UCSD-AML1 (cell line): ENCODE data around the gene STK39.
"Not testable (repeated sequence)": the region's sequence is repeated elsewhere in the genome, so short reads cannot be mapped to it uniquely, and the experiment has no call there.

ENCODE experiments used
- DNase-seq: peaks from one replicate; lab custom pipeline; 2025; ENCODE audit not compliant: unreplicated experiment; lab: John Stamatoyannopoulos, UW

STK39 gene

DNA sequence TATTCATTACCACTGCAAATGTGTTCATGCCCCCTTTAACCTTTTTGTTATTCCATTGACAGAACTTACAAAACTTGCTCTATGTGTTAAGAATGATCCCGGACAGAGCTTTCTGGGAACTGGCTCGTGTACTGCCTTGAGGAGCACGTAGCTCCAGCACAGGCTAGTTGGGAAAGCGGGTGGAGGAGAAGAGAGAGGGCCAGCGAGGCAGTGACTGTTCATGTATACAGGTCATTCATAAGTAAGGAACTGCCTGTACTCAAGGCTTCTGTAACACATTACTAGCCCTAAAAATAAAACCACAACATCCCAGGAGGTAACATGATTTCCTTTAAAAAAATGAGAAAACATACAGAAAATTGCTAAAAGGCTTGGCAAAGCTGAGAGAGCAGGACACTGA, 109.0 kb downstream of the STK39 start:
- no peak for DNase-seq

DNA sequence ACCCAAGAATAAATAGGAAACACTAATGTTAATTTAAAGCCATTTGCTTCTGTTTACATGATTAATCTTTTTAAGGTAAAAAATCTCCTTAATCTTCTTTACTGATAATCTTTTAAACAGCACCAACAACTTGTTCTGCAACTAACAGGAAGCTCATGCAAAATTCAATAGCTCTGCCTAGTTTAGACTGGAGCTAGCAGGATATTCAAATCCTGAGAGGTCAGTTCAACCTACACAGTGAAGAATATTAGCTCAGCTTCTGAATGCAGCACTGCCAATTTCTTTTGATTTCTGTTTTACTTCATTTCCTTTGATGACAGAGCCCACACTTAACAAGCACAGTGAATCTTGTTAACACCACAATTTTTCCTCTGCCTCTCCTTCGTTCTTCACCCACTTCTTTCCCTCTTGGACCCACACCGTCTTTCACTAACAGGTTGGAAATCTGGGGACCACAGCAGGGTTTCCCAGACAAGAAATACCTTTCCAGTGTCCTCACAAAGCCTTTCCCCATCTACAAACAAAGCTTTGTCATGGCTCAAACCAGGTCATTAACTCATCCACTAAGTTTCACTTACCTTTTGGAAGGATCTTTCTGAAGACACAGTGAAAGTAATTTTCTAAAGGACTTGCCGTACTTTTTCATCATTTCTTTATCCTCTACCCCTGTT, 109.8 kb downstream of the STK39 start:
- DNase-seq = no peak

- no peak for DNase-seq
Measured at GRCh38 chr2:168136392-168136977, 110.9 kb downstream of the STK39 start.

DNA sequence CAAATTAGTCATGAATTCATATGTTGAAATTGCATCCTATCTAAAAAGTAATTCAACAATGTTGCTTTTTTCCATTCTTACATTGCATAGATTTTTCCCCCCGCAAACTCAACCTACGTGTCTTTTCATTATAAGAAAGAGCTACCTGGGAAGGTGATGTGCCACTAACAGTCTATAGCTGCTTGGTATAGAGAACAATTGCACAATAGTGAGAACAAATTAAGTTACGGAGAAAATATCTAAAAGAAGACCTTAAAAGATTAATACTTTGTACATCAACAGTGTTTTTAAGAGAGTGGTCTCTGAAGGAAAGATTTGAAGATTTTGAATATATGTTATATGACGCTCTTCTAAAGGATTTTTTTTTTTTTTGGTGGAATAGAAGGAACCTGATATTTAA, 111.8 kb downstream of the STK39 start:
- DNase-seq = no peak

GRCh38 chr2:168135121-168135520, 112.3 kb downstream of the STK39 start:
- DNase-seq = no peak

DNA sequence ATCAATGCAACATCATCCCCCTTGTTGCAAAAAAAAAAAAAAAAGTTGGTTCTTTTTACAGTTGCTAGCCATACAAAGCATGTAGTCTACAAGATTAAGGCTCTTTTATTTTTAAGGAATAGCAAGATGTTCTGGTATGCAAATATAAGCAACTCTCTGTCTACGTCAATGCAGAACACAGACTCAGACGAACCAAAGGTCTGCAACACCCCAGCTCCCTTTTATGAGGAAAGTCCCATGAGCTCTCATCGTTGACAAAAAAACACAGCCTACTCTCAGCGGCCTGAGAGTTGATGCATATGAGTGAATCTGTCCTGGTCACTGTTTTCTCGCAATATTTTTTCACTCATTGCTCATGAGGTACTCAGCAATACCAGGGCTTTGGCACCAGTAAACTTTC, 112.9 kb downstream of the STK39 start:
- no peak for DNase-seq

GRCh38 chr2:168132389-168132788, 115.0 kb downstream of the STK39 start:
- DNase-seq = no peak

DNA sequence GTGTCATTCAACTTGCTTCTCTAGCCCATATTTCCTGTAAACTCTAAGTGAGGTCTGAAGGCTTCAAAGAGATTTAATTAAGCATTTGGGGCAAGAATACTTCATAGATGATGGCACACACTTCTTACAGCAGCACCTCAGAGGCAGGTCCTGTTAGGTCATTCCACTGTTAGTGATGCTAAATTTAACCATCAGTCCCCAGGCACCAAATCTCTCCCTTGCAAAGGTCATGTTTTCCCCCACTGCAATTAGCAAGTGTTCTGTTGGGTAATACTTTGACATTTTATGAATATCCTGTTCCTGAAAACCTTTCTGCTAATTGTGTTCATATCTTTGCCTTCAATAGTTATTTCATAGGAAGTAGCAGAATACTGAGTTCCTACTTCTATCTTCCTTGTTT, 117.0 kb downstream of the STK39 start:
- DNase-seq = no peak

DNA sequence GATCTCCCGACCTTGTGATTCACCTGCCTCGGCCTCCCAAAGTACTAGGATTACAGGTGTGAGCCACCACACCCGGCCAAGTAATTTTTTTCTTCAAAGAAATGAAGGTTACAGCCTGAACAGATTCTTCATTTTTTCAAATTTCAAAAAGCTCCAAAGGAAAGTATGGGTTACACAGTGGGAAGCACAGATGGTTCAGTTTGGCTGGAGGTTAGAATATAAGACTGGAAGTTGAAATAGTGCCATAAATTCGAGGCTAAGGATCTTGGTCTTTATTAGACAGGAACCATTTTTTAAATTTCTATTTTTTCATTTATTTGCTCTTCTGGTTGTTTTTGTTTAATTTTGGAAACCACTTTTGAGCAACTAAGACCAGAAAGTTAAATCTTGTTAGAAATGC, 120.0 kb downstream of the STK39 start:
- no peak for DNase-seq

DNA sequence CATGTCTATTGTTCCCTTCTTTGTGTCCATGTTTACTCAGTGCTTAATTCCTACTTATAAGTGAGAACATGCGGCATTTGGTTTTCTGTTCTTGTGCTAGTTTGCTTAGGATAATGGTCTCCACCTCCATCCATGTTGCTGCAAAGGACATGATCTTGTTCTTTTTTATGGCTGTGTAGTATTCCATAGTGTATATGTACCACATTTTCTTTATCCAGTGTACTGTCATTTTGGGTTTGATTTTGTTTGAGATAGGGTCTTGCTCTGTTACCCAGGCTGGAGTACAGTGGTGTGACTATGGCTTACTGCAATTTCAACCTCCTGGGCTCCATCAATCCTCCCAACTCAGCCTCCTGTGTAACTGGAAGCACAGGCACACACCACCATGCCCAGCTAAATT, 125.2 kb downstream of the STK39 start:
- DNase-seq = not testable (repeated sequence)

- no peak for DNase-seq
Measured at GRCh38 chr2:168120730-168121129, 126.7 kb downstream of the STK39 start.

DNA sequence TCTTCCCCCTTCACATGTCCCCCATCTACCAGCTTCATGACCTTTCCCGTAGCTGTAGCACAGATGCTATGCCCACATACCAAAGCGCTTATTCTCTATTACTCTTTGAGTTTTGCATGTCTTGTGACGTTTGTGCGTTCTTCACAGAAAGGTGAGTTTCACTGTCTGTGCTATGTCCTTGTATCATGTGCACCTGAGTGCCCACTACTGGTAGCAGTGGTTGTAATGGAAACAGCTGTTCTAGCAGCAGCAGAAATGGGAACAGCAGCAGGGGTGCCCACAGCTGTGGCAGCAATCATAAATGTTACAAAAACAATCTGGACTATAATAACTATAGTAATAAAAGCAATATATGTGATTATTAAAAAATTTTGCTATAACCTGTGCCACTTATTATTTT, 127.1 kb downstream of the STK39 start:
- no peak for DNase-seq

GRCh38 chr2:168119515-168120141, 127.8 kb downstream of the STK39 start:
- DNase-seq = no peak

DNA sequence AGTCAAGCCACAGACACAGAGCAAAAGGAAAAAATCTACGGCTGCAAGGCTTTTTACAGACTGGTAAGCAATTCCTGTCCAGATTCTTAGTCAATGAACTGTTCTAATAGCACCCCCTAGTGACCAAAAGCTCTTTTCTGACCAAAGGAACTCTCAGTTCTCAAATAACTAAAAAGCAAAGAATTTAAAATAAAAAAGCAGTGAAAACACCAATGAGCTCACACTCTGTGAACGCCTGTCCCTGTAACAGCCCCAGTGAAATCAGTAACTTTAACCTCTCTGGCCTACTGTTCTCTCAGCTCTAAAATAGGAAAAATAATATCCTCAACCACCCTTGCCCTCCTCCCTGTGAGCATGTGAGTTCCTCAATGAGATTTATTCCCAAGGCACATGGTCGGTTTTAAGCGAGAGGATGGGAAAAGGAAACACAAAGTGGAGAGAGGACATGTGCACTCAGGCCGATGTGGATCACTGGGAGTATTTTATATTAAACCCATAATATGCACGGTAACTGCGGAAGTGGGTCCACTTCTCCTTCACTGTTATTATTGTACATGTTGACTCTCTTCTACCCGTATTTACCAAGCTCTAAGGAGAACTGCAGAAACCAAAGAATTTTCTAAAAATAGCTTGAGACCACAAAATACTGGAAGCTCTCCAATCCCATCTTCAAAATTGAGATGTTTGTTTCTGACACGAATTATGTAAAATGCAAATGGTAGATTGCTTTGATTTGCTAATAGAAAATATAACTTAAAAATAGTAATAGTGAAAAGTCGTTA, 128.5 kb downstream of the STK39 start:
- no peak for DNase-seq

DNA sequence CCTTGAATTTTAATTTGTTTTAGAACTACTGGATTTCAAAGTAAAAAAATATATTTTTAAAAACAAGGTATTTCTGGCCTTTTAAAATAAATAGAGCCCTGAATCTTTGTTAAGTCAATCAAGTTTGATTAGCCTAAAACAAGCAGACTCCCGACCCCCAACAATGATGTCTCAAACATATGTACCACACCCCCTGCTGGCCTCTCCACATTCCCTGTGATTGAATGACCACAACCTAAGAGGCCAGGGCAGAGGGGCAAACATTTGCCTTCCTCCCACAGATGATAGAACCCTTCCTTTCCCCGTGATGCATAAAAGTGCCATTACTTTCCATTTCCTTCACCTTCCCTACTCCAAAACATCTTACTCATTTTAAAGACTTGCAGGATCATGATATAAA, 130.9 kb downstream of the STK39 start:
- no peak for DNase-seq

DNA sequence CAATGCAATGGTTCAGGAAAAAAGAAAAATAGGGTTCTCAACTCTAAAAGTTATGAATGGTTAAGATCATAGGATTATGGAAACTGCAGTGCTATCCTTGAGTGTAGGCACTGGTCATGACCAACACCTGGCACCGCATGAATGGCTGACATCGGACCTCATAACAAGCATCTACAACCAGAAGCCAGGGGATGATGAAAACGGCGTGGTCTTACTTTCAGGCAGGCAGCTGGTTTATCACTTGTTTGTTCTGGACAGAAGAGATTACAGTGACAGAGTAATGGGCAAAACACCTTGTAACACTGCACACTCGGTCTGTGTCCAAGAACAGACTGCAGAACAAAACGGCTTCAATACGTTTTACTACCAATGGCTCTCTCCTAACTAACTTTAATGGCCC, 132.8 kb downstream of the STK39 start:
- DNase-seq = no peak

GRCh38 chr2:168114040-168114439, 133.4 kb downstream of the STK39 start:
- DNase-seq = no peak

GRCh38 chr2:168107322-168107721, 140.1 kb downstream of the STK39 start:
- no peak for DNase-seq

DNA sequence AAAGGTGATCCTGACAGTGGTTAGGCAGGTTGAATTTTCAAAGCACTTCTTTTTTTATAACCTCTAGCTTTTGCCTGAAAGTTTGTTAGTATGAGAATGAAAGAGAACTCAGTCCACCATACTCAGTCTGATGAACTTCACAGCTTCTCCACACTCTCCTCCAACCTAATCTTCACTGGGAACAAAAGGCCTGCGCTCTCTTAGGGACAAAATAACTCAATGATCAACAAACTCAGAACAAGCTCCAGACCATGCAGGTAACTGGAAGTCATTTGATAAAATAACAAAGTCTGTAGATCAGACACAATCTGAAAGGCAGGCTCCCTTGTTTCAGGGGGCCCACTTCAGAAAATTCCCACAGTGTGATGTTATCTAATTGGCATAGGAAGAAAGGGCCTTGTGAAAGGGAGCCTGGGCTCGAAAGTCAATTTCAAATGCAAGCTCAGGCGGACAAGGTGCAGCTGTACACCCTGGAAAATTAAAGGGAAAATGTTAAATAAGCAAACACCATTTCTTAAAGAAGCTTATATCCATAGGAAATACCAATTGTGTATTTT, 142.2 kb downstream of the STK39 start:
- DNase-seq = no peak

- DNase-seq = no peak
Measured at GRCh38 chr2:168097431-168097830, 150.0 kb downstream of the STK39 start.

DNA sequence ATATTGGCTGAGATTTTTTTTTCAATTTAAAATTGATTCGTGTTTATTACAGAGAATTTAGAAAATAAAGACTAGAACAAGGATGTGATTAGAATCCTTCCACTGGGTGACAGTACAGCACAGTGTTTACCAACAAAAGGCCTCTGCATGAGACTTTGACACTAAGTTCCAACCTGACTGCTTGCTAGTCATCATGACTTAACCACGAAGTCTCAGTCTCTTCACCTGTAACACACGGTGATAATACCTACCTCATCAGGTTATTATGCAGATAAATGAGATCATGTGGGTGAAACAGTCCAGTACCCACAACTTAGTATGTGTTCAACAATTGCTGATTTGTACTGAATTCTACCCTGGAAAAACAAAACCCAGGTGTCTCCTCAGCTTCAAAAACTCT, 151.2 kb downstream of the STK39 start:
- no peak for DNase-seq

DNA sequence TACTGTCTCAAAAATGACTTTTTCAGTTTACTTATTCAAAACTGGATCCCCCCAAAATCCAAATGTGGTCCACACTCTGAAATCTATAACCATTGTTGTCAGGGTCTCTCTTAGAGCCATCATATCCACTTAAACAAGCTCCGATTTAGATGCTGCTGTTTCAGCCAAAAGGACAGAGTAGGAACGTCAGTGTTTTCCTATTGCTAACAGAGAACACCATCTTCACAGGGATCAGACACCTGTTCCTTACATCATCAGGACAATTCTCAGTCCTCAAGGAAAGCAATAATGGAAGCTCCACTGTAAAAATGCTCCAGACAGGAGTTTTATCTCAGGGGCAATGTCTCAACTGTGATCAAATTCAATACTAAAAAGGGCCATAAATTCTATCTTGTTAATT, 155.4 kb downstream of the STK39 start:
- no peak for DNase-seq
